ENCODE results near the gene EXOC6B. TPM values are rescaled to one million over a fixed set of nuclear protein-coding genes. Genes with fewer than 3 reads are reported as not detected.

EXOC6B gene
- total RNA-seq, 1 experiment from 2014 or later = 40.1 TPM

DNA sequence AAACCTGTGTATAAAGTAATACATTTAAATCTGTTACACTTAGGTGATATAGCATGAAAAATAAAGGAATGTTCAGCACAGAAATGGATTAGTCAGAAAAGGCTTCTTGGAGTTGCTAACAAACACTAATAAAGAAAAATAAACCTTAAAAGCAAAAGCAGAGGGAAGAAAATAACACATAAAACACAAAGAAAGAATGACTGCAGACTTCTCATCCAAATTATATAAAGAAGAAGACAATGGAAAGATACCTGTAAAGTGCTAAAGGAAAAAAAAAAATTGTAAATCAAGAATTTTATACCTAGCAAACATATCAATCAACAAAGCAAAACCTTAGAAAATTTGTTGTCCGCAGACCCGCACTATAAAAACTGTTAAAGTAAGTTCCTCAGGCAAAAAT, 63.6 kb downstream of the EXOC6B start:
- Histone ChIP-seq H3K4me1 (ENCODE audit: insufficient read depth, low read length) (0 out of 2 replicates have a peak, but pooled peaks cover 2% of the 10 kb centered on the region), H4K20me1 (ENCODE audit: control insufficient read depth, insufficient read depth, insufficient read length) (no peaks in the 10 kb centered on the region), H2BK5ac (ENCODE audit: insufficient read length, low read length) (no peak overlapping the region), H4K8ac (replicated peaks; ENCODE audit: insufficient read length, low read depth, low read length) (no peak overlapping the region), H3K23me2 (ENCODE audit: insufficient read length, low read depth, low read length, poor library complexity, severe bottlenecking) (no peaks in the 10 kb centered on the region), H3T11ph (ENCODE audit: low read length) (no peak overlapping the region), H2AK5ac (ENCODE audit: insufficient read length, low read length) (no peak overlapping the region), H2AFZ (ENCODE audit: low read length) (no peak overlapping the region), H3K27me3 (ENCODE audit: insufficient read depth, low read length) (no peaks in the 10 kb centered on the region), H3K27ac (ENCODE audit: insufficient read length, low read depth, low read length) (no peak overlapping the region), H4K91ac (ENCODE audit: insufficient read length, low read depth, low read length) (no peak overlapping the region), H3K4ac (ENCODE audit: low read depth, low read length) (no peak overlapping the region), H4K5ac (ENCODE audit: insufficient read length, low read depth, low read length) (no peak overlapping the region), H3K56ac (ENCODE audit: insufficient read length, low read depth, low read length) (no peak overlapping the region), H2BK15ac (ENCODE audit: low read depth, low read length) (no peak overlapping the region), H3K23ac (ENCODE audit: insufficient read length, low read depth, low read length) (no peak overlapping the region), H2BK20ac (ENCODE audit: low read depth, low read length, poor library complexity, severe bottlenecking) (no peak overlapping the region), H3K9me3 (ENCODE audit: control insufficient read depth, low read depth, low read length) (no peaks in the 10 kb centered on the region), H3K4me2 (ENCODE audit: insufficient read depth, insufficient read length, low read length) (no peak overlapping the region), H3K79me2 (ENCODE audit: insufficient read depth, low read length) (no peaks in the 10 kb centered on the region; the same call in 1 of the 2 replicates), H3K9ac (ENCODE audit: extremely low read depth, insufficient read length, low read length) (no peak overlapping the region), H3K18ac (ENCODE audit: insufficient read length, low read depth, low read length) (no peak overlapping the region), H2BK12ac (ENCODE audit: insufficient read length, low read depth, low read length) (no peak overlapping the region), H3K14ac (ENCODE audit: insufficient read depth, low read length) (no peak overlapping the region), H2BK120ac (ENCODE audit: low read depth, low read length, poor library complexity, severe bottlenecking) (no peak overlapping the region), H3K79me1 (ENCODE audit: insufficient read depth, low read depth, low read length, poor library complexity, severe bottlenecking) (no peaks in the 10 kb centered on the region)
- no peak for DNase-seq
- WGBS (ENCODE audit: extremely low coverage, insufficient read length, low lambda C conversion rate) = no CpG with 5 or more reads among the region's 2 CpGs
- Mint-ChIP-seq H3K9me3 (peaks cover 18 to 21% of the 10 kb centered on the region in 2 experiments; a peak in 4 of 5 replicates), H3K4me1 (peaks cover 7 to 10% of the 10 kb centered on the region in 2 experiments), H3K4me3 (no peak overlapping the region), H3K27me3 (ENCODE audit: low read depth) (no peaks in the 10 kb centered on the region; the same call in 1 of the 2 replicates), H3K36me3 (ENCODE audit: insufficient read depth in 1 of 3, low read depth in 3 of 3) (peaks cover 16 to 33% (median 24%) of the 10 kb centered on the region in 3 experiments), H3K27ac (no peak overlapping the region)
- TF ChIP-seq, protein P1, sequence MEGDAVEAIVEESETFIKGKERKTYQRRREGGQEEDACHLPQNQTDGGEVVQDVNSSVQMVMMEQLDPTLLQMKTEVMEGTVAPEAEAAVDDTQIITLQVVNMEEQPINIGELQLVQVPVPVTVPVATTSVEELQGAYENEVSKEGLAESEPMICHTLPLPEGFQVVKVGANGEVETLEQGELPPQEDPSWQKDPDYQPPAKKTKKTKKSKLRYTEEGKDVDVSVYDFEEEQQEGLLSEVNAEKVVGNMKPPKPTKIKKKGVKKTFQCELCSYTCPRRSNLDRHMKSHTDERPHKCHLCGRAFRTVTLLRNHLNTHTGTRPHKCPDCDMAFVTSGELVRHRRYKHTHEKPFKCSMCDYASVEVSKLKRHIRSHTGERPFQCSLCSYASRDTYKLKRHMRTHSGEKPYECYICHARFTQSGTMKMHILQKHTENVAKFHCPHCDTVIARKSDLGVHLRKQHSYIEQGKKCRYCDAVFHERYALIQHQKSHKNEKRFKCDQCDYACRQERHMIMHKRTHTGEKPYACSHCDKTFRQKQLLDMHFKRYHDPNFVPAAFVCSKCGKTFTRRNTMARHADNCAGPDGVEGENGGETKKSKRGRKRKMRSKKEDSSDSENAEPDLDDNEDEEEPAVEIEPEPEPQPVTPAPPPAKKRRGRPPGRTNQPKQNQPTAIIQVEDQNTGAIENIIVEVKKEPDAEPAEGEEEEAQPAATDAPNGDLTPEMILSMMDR (conservative IDR thresholded peaks at IDR 0.05) = no peak
